KG1 (cell line): ENCODE measurements around the gene WDR4.
"Not testable (repeated sequence)": the region's sequence is repeated elsewhere in the genome, so short reads cannot be mapped to it uniquely, and the experiment has no call there.

Experiments
- DNase-seq: peaks from one replicate; lab custom pipeline; 2025; lab: John Stamatoyannopoulos, UW

The WDR4 gene

DNA sequence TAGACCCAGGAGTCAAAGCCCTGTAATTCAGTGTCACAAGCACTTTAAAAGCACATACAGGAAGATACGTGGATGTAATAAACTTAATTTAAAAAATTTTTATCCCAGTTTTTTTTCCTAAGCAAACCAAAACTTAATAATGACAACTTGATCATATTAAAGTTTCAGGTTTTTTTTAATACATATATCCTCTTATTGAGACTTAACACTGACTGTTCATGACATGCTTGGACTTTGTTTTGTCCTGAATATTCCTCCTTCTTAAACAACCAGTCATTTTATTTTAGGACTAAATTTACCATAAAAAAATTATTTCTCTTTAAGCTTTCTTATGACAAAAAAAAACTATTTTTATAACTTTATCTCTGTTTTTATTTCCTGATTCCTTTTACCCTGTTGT is 64.1 kb downstream of the WDR4 start:
- DNase-seq = no peak

DNA sequence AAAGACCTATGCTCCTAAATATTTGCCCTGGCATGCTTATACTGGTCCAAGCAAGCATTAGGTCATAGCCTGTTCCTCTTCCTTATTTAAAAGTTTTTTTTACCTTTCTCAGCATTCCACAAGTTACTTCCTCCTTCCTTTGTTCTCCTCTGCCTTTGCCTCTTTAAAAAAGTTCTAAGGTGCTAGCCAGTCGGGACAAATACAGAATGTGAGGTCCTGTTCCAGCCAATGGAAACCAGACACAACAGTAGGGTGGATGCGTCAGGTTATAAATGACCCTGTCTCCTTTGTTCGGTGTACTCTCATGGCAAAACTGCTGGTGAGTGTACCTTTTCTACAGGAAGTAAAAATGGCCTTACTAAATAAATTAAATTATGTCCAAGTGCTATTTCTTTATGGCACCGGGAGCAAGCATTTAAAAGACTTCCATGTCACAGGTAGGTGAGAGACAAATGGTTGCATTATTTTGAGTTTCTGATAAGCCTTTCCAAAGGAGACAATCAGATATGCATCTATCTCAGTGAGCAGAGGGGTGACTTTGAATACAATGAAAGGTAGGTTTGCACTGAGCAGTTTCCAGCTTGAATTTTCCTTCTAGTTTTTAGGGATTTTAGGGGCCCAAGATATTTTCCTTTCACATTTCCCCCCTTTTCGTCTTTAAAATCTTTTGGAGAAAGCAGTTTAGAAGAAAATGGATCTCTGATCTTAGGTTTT is 66.7 kb downstream of the WDR4 start:
- not testable (repeated sequence) for DNase-seq

DNA sequence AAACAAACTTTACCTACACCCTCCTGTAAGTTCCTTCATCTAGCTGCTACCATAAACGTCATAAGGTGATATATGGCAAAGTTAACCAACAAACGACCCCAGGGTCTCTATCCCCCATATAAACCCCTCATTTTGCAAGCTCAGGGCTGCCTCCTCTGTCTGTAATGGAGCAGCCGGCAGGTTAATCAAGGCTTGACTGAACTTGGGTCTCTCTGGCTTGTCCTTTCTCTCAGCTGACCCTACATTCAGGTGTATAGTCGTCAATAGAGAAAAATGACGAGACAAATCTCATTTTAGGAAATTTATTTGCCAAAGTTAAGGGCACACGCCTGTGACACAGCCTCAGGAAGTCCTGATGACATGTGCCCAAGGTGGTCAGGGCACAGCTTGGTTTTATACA is 67.4 kb downstream of the WDR4 start:
- no peak for DNase-seq

DNA sequence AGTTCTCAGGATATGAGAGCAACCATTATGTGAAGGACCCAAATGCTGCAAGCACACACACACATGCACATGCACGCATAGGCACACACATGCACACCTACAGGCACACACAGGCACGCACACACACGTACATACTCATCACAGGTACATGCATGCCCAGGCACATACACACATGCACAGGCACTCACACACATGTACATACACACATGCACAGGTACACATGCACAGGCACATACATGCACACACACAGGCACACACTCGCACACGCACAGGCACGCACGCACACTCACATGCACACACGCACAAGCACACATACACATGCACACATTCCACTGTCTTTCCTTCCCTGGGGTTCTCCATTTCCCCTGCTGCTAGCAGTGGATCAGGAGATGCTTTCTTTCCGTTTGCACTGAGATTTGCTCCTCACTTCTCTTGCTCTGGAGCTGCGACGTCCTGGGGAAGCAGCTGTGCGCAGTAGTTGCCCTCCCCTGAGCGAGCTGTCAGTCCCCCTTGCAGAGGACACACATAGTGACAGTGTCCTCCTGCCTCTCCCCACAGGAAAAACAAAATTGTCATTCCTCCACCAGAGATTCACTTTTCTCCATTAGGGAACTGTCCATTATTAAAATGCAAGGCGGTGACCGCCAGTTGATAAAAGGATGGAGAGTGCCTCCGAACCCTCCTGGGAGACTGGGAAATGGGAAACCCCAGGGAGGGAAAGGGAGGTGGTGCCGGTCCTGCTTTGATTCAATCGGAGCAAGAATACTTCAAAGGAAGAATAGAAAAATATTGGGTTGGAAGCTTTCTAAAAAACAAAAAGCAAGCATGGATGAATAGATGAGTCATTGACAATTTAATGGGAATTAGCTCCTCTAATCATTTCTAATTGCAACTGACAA is 69.5 kb downstream of the WDR4 start:
- DNase-seq = no peak

DNA sequence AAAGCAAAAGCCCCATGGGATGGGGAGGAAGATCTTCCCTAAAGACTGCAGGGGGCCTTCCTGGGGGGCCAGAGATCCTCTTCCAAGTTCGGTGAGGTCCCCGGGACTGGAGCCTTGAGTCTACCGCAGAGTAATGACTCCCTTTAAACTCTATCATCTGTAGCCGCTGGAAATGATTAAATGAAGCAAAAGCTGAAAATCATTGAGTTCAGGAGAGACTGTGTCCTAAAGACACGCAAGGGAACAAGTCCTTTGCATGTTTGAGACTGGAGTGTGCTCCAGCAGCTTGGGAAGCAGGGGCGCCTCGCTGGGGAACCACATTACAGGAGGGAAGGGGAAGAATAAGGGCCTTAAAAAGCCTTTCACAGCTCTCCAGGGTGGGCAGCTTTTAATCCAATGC is 70.2 kb downstream of the WDR4 start:
- DNase-seq = no peak

DNA sequence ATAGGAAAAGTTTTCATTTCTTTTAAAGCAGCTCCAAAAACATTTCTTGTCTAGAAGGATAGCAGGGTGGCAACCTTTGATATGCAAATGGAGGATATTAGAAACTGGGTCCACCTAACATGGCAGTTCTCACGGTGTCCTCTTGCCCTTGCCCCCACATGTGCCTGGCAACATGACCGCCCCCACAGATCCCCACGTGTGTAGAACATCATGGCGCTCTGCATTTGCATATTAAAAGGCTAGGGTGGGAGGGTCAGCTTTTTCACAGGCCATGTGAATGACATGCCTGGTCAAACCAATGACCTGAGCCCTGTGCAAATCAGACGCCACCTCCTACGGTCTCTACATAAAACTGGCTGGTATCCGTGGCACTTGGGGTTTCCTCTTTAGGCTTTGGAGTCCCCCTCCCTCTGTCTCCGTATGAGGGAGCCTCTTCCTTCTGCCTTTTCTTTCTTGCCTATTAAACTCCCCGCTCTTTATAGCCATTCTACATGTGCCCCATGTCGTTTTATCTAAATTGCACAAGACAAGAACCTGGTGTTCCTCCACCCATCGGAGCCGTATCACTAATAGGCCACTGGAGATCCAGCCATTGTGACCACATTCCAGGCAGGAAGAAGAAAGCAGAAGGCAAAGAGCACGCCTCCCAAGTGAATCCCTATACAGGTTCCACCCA is 71.3 kb downstream of the WDR4 start:
- no peak for DNase-seq

DNA sequence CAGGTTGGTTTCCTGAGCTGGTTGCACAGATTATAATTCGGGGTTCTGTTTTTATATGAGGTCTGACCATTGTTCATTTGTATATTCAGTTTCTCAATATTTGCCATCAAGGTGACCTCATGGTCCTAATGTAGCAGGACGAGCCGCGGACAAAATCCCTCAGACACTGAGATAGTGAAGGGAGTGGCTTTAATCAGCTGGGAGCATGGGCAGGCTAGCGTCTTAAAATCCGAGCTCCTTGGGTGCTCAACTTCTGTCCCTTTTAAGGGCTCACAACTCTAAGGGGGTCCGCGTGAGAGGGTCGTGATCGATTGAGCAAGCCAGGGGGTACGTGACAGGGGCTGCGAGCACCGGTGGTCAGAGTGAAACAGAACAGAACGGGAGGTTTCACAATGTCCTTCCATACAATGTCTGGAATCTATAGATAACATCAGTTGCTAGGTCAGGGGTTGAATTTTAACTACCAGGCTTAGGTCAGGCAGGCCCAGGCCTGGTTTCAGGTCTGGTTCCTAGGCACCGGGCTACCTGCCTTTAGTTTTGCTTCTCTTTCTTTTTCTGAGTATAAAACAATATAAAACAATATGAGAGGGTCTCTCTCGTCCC is 71.9 kb downstream of the WDR4 start:
- DNase-seq = not testable (repeated sequence)

DNA sequence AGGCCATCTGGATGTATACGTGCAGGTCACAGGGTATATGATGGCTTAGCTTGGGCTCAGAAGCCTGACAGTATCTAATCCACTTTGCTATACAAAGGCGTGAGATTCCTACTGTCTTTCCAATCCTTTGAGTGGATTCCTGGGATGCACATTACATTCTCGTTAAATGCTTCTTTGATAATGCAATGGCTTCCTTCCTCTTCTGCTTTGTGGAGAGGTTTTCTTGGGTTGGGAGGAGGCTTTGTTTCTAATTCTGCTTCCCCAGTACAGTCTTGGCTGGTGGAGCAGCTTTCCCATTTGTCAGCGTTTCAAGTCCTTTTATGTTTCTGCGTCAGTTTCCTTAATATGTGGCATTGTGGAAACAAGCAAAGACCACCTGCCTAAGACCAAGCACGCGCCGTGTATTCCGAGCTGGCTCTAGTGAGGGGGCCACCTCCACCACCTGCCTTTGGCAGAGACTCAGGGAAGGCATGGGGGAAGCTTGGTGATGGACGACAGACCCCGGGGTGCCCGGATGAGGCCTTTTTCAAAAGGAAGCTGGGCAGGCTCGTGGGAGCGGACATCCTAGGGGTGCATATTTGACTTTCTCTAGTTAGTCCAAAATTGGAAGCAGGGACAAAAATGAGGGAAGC is 72.7 kb downstream of the WDR4 start:
- DNase-seq = no peak

DNA sequence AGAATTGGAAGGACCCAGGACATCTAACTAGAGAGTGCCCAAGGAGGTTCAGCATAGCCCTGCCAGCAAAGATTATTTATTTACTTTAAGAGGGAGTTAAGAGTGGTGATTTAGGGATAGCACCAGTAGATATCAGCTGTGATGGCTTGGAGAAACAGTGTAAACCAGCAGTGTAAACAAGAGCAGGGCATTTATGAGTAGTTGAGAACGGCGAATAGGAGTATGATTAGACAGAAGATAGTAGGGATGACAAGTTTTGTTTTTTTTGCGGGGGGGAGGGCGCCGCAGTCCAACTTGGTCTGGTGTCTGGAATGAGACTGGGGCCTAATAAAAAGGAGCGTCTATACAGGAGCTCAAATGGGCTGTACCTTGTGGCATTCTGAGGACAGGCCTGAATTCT is 77.7 kb downstream of the WDR4 start:
- not testable (repeated sequence) for DNase-seq

DNA sequence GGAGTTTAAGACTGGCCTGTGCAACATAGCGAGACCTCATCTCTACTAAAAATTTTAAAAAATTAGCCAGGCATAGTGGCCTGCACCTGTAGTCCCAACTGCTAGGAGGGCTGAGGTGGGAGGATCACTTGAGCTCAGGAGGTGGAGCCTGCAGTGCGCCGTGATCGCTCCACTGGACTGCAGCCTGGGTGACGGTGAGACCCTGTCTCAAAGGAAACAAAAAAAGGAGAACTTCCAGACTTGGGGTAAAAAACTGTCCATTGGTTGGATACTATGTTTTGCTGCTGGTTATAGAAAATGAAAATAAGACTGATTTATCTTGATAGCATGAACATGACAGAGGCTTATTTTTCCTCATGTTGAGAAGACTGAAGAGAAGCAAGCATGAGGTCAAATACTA is 79.4 kb downstream of the WDR4 start:
- no peak for DNase-seq

DNA sequence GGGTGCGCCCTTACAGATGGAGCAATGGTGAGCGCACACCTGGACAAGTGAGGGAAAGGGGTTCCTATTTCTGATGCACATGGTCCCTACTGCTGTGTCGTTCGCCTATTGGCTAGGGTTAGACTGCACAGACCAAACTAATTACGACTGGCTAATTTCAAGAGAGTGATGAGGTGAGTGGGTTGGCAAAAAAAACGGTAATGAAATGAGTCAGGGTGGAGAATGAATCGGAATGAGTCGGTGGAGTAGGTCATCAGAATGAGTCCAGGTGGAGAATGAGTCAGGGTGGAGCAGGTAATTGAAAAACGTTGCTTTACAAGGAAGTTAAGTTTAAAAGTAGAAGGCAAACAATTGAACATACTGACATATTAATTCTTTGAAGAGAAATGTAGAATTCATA is 79.8 kb downstream of the WDR4 start:
- no peak for DNase-seq
